GM12878 (cell line): ENCODE data around the gene ODAD4. TPM values are rescaled to one million over a fixed set of nuclear protein-coding genes. Genes with fewer than 3 reads are reported as not detected.

ENCODE experiments used
- ATAC-seq: fragments of 200-7000 bp; cut with Tn5 transposase; 3 replicates; pipeline ENCODE4 v1.9.1; 2020; ENCODE audit warnings: mild to moderate bottlenecking, moderate library complexity
- BruUV-seq: library from RNA; stranded (reverse); fragments of 400-500 nt; replicated peaks from 2 replicates; lab custom pipeline; 2021; lab: Mats Ljungman, UMichigan
- CTCF ChIA-PET: fragments of 300-600 bp; sonication (Branson Sonifier 250); formaldehyde crosslinking; extraction: SDS; loops from one replicate; lab custom pipeline; 2021; ENCODE audit warnings: inconsistent platforms; lab: Yijun Ruan, JAX
- POLR2A ChIA-PET: fragments of 350-600 bp; formaldehyde crosslinking; extraction: SDS; loops from one replicate; lab custom pipeline; 2021; ENCODE audit warnings: inconsistent platforms; lab: Charles Lee
- RAD21 ChIA-PET: fragments of 300-600 bp; sonication (Branson Sonifier 250); formaldehyde crosslinking; loops from one replicate; lab custom pipeline; 2023; ENCODE audit warnings: antibody characterized with exemption; ENCODE audit not compliant: unreplicated experiment; lab: Charles Lee
- SMC1A ChIA-PET: fragments of 300-600 bp; sonication (Branson Sonifier 250); formaldehyde crosslinking; loops from one replicate; lab custom pipeline; 2023; ENCODE audit not compliant: unreplicated experiment, uncharacterized antibody; lab: Charles Lee
- DNase-seq: peaks from one replicate; pipeline ENCODE4 v3.0.0-alpha.2; 2011; ENCODE audit warnings: low read depth, low spot score
- FAIRE-seq: peaks from 3 replicates; lab custom pipeline; 2011; peaks lifted over from hg19 to GRCh38; lab: Jason Lieb, UNC
- H2AFZ ChIP-seq: 2 replicates; pipeline ENCODE4 v1.6.0; 2011; ENCODE audit warnings: low read depth, low read length, control low read depth; ENCODE audit not compliant: control insufficient read depth
- H3K27ac ChIP-seq: 2 replicates; pipeline ENCODE4 v1.5.1; 2011; ENCODE audit warnings: control low read depth; ENCODE audit not compliant: control insufficient read depth, insufficient read depth
- H3K27me3 ChIP-seq, 2 experiments: replicated peaks in 1 of 2; 2 replicates each; pipeline versions ENCODE4 v1.6.0 to v1.6.1; 2011; ENCODE audit warnings: low read length in 1 of 2; ENCODE audit not compliant: control insufficient read depth in 2 of 2, insufficient read depth in 2 of 2
- H3K36me3 ChIP-seq, 2 experiments: 2 replicates each; pipeline ENCODE4 v1.5.1; 2011; ENCODE audit warnings: low read length in 1 of 2; ENCODE audit not compliant: control insufficient read depth in 2 of 2, insufficient read depth in 2 of 2
- H3K4me1 ChIP-seq: 2 replicates; pipeline ENCODE4 v1.6.1; 2011; ENCODE audit warnings: mild to moderate bottlenecking, low read length, moderate library complexity, mixed read lengths; ENCODE audit not compliant: control insufficient read depth, insufficient read depth
- H3K4me2 ChIP-seq: 2 replicates; pipeline ENCODE4 v1.6.0; 2011; ENCODE audit warnings: control low read depth; ENCODE audit not compliant: control insufficient read depth, insufficient read depth
- H3K4me3 ChIP-seq: fragments of 200-600 bp; sonication (generic); 2 replicates; pipeline ENCODE4 v1.5.1; 2016
- H3K79me2 ChIP-seq: 2 replicates; pipeline ENCODE4 v1.6.0; 2011; ENCODE audit warnings: low read length; ENCODE audit not compliant: control insufficient read depth, insufficient read depth
- H3K9ac ChIP-seq: 2 replicates; pipeline ENCODE4 v1.8.0; 2011; ENCODE audit warnings: low read length, control low read depth, mixed read lengths; ENCODE audit not compliant: control insufficient read depth, insufficient read depth
- H3K9me3 ChIP-seq: replicated peaks from 3 replicates; pipeline ENCODE4 v1.5.1; 2011; ENCODE audit warnings: mild to moderate bottlenecking, low read length; ENCODE audit not compliant: control insufficient read depth, insufficient read depth
- H4K20me1 ChIP-seq: 2 replicates; pipeline ENCODE4 v1.6.0; 2011; ENCODE audit not compliant: control insufficient read depth, insufficient read depth
- CBFB ChIP-seq: IDR thresholded peaks from 2 replicates; pipeline ENCODE4 v1.6.1; 2016; ENCODE audit warnings: antibody characterized with exemption, low read depth
- EP300 ChIP-seq, 2 experiments: fragments of 150-350 bp in 1 of 2; IDR thresholded peaks; 2 replicates each; pipeline ENCODE4 v1.6.1; 2011 to 2012; ENCODE audit warnings: low read depth in 2 of 2, low read length in 2 of 2, borderline replicate concordance in 1 of 2, improper control_type of control experiment in 1 of 2, inconsistent platforms in 1 of 2; ENCODE audit not compliant: control insufficient read depth in 1 of 2
- ETV6 ChIP-seq, 2 experiments: fragments of 450-650 bp in 1 of 2; IDR thresholded peaks in 1 of 2; conservative IDR thresholded peaks in 1 of 2; 2 replicates each; pipeline ENCODE4 v1.6.1; 2014; ENCODE audit warnings: antibody characterized with exemption in 1 of 2, borderline replicate concordance in 1 of 2, low read depth in 1 of 2, mild to moderate bottlenecking in 1 of 2, moderate library complexity in 1 of 2
- EZH2 ChIP-seq: IDR thresholded peaks from 2 replicates; pipeline ENCODE4 v1.6.1; 2012; ENCODE audit warnings: low read depth, mild to moderate bottlenecking, control low read depth, inconsistent platforms, low read length, borderline replicate concordance; ENCODE audit not compliant: control insufficient read depth
- FOXK2 ChIP-seq: fragments of 450-650 bp; IDR thresholded peaks from 2 replicates; pipeline ENCODE4 v1.6.1; 2017; ENCODE audit warnings: mild to moderate bottlenecking, moderate library complexity
- GABPA ChIP-seq: IDR thresholded peaks from 2 replicates; pipeline ENCODE4 v1.6.1; 2014; ENCODE audit warnings: antibody characterized with exemption, low read depth, mild to moderate bottlenecking, inconsistent platforms
- HDAC6 ChIP-seq: fragments of 200-600 bp; sonication (generic); IDR thresholded peaks from one replicate; pipeline ENCODE4 v1.8.0; 2017; ENCODE audit warnings: antibody characterized with exemption; ENCODE audit not compliant: unreplicated experiment
- PML ChIP-seq: IDR thresholded peaks from 2 replicates; pipeline ENCODE4 v1.6.1; 2012; ENCODE audit warnings: low read length, inconsistent platforms
- POLR2A ChIP-seq: IDR thresholded peaks from 2 replicates; pipeline ENCODE4 v1.6.1; 2011; ENCODE audit warnings: low read depth, mild to moderate bottlenecking, low read length
- RFX5 ChIP-seq: IDR thresholded peaks from 2 replicates; pipeline ENCODE4 v1.6.1; 2011; ENCODE audit warnings: low read depth, low read length, improper control_type of control experiment
- SMAD5 ChIP-seq: IDR thresholded peaks from 2 replicates; pipeline ENCODE4 v1.6.1; 2016; ENCODE audit warnings: antibody characterized with exemption, low read depth
- SPI1 ChIP-seq: IDR thresholded peaks from 2 replicates; pipeline ENCODE4 v1.6.1; 2011; ENCODE audit warnings: low read depth, mild to moderate bottlenecking, low read length, moderate library complexity, borderline replicate concordance; ENCODE audit not compliant: insufficient read depth
- WGBS: methylation state at CpG from one replicate; pipeline ENCODE4 v1.1.6; 2016; ENCODE audit warnings: low lambda C conversion rate; ENCODE audit not compliant: insufficient replicate concordance, insufficient coverage; ENCODE audit errors: missing lambda C conversion rate; 5-methylcytosine and 5-hydroxymethylcytosine counted together
- in situ Hi-C: fragments of 300-500 bp; cut with MboI; formaldehyde crosslinking; loops from 9 replicates; pipeline ENCODE4 v1.14.3; 2018; ENCODE audit warnings: mixed read lengths
- intact Hi-C: fragments of 100-400 bp; cut with micrococcal nuclease; formaldehyde crosslinking; loops from one replicate; pipeline ENCODE4 v1.14.2; 2022; ENCODE audit not compliant: unreplicated experiment
- polyA plus RNA-seq, 11 experiments: library from polyadenylated mRNA; depleted of rRNA in 4 of 11; unstranded in 6 of 11; stranded (reverse) in 5 of 11; fragments of >200 nt; fragmentation: Nextera tagmentation in 4 of 11; fragmentation: Illumina TruSeq in 1 of 11; extraction: Ambion mirVana in 4 of 11; extraction: Trizol in 1 of 11; gene quantifications; 1 replicate in 1 of 11; 2 replicates in 10 of 11; pipeline versions ENCODE4 v1.2.1 to v1.2.3, GENCODE V29; 2011 to 2016; ENCODE audit warnings: inconsistent platforms in 2 of 11, missing spikeins in 2 of 11, low read depth in 1 of 11
- total RNA-seq, 4 experiments: library from RNA; depleted of rRNA in 3 of 4; stranded (reverse); fragments of >200 nt in 3 of 4; fragmentation: Illumina TruSeq in 1 of 4; extraction: Trizol in 1 of 4; gene quantifications; 2 replicates each; pipeline versions ENCODE4 v1.2.1 to v1.2.3, GENCODE V29; 2013 to 2021
- TF ChIP-seq, protein P1 (sequence below): fragments of 450-650 bp; IDR thresholded peaks from 2 replicates; pipeline ENCODE4 v1.6.1; 2016; ENCODE audit warnings: mild to moderate bottlenecking, moderate library complexity, borderline replicate concordance
- TF ChIP-seq, protein P2 (sequence below): IDR thresholded peaks from 2 replicates; pipeline ENCODE4 v1.6.1; 2012; ENCODE audit warnings: mild to moderate bottlenecking, low read depth, low read length
- TF ChIP-seq, protein P3 (sequence below): fragments of 450-650 bp; IDR thresholded peaks from 2 replicates; pipeline ENCODE4 v1.6.1; 2016; ENCODE audit warnings: mild to moderate bottlenecking

Gene ODAD4
- total and polyA plus RNA-seq, 10 of the 15 experiments (the other 5 are each of a cell fraction or from before 2014, with no cell fraction given): 0.10 to 0.73 (median 0.35) TPM

DNA sequence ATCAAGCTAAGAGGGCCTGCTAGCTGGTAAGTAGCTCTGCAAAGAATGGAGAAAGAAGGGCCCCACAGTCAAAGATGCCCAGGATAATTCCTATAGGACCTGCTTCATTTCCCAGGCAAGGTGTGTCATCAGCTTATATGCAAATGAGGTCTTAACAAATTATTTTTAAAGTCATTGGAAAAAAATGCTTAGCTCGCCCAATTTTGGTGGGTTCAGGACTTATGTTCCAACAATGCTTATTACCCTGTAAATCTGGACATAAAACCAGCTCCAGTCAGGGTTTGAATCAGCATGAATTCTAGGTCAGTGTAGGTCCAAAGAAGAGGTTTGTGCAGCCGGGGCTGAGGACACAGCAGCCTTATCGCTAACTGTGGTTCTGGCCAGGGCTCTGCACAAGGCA lies 37.0 kb upstream of the ODAD4 start:
- ATAC-seq: no peak
- SMC1A ChIA-PET: no interaction called here
- Histone ChIP-seq H2AFZ (no peak overlapping the region), H3K27me3 (no peaks in the 10 kb centered on the region), H4K20me1 (no peaks in the 10 kb centered on the region), H3K9me3 (no peaks in the 10 kb centered on the region), H3K79me2 (no peaks in the 10 kb centered on the region), H3K36me3 (peaks cover 33 to 39% of the 10 kb centered on the region in 2 experiments), H3K4me1 (no peaks in the 10 kb centered on the region), H3K9ac (no peak overlapping the region), H3K4me3 (no peak overlapping the region), H3K27ac (no peak overlapping the region), H3K4me2 (no peak overlapping the region)
- RAD21 ChIA-PET: no interaction called here
- no peak for FAIRE-seq
- intact Hi-C loops: no loop called here
- in situ Hi-C loops: no loop called here
- BruUV-seq: TSS peak; percentile 31
- TF ChIP-seq SMAD5 (no peak), CBFB (no peak), RFX5 (no peak), EZH2 (no peak), GABPA (no peak), PML (no peak), ETV6 (conservative IDR thresholded peaks at IDR 0.05 in 1 of 2, IDR thresholded peaks at IDR 0.05 in 1 of 2; ENCODE audit: borderline replicate concordance in 1 of 2, low read depth in 1 of 2) (no peak), POLR2A (no peak), HDAC6 (no peak), FOXK2 (no peak), SPI1 (no peak), EP300 (IDR thresholded peaks at IDR 0.05; ENCODE audit: borderline replicate concordance in 1 of 2, control insufficient read depth in 1 of 2, low read depth in 2 of 2, low read length in 2 of 2) (no peak)
- TF ChIP-seq, protein P1, sequence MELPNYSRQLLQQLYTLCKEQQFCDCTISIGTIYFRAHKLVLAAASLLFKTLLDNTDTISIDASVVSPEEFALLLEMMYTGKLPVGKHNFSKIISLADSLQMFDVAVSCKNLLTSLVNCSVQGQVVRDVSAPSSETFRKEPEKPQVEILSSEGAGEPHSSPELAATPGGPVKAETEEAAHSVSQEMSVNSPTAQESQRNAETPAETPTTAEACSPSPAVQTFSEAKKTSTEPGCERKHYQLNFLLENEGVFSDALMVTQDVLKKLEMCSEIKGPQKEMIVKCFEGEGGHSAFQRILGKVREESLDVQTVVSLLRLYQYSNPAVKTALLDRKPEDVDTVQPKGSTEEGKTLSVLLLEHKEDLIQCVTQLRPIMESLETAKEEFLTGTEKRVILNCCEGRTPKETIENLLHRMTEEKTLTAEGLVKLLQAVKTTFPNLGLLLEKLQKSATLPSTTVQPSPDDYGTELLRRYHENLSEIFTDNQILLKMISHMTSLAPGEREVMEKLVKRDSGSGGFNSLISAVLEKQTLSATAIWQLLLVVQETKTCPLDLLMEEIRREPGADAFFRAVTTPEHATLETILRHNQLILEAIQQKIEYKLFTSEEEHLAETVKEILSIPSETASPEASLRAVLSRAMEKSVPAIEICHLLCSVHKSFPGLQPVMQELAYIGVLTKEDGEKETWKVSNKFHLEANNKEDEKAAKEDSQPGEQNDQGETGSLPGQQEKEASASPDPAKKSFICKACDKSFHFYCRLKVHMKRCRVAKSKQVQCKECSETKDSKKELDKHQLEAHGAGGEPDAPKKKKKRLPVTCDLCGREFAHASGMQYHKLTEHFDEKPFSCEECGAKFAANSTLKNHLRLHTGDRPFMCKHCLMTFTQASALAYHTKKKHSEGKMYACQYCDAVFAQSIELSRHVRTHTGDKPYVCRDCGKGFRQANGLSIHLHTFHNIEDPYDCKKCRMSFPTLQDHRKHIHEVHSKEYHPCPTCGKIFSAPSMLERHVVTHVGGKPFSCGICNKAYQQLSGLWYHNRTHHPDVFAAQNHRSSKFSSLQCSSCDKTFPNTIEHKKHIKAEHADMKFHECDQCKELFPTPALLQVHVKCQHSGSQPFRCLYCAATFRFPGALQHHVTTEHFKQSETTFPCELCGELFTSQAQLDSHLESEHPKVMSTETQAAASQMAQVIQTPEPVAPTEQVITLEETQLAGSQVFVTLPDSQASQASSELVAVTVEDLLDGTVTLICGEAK: no peak
- TF ChIP-seq, protein P2, sequence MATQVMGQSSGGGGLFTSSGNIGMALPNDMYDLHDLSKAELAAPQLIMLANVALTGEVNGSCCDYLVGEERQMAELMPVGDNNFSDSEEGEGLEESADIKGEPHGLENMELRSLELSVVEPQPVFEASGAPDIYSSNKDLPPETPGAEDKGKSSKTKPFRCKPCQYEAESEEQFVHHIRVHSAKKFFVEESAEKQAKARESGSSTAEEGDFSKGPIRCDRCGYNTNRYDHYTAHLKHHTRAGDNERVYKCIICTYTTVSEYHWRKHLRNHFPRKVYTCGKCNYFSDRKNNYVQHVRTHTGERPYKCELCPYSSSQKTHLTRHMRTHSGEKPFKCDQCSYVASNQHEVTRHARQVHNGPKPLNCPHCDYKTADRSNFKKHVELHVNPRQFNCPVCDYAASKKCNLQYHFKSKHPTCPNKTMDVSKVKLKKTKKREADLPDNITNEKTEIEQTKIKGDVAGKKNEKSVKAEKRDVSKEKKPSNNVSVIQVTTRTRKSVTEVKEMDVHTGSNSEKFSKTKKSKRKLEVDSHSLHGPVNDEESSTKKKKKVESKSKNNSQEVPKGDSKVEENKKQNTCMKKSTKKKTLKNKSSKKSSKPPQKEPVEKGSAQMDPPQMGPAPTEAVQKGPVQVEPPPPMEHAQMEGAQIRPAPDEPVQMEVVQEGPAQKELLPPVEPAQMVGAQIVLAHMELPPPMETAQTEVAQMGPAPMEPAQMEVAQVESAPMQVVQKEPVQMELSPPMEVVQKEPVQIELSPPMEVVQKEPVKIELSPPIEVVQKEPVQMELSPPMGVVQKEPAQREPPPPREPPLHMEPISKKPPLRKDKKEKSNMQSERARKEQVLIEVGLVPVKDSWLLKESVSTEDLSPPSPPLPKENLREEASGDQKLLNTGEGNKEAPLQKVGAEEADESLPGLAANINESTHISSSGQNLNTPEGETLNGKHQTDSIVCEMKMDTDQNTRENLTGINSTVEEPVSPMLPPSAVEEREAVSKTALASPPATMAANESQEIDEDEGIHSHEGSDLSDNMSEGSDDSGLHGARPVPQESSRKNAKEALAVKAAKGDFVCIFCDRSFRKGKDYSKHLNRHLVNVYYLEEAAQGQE: no peak
- TF ChIP-seq, protein P3, sequence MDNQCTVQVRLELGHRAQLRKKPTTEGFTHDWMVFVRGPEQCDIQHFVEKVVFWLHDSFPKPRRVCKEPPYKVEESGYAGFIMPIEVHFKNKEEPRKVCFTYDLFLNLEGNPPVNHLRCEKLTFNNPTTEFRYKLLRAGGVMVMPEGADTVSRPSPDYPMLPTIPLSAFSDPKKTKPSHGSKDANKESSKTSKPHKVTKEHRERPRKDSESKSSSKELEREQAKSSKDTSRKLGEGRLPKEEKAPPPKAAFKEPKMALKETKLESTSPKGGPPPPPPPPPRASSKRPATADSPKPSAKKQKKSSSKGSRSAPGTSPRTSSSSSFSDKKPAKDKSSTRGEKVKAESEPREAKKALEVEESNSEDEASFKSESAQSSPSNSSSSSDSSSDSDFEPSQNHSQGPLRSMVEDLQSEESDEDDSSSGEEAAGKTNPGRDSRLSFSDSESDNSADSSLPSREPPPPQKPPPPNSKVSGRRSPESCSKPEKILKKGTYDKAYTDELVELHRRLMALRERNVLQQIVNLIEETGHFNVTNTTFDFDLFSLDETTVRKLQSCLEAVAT: no peak
- no peak for DNase-seq
- POLR2A ChIA-PET: no interaction called here
- 94% methylated on average over 3 of the region's 3 CpGs for WGBS
- CTCF ChIA-PET: no interaction called here
